Measurements from ENCODE around the gene DPEP2. TPM values are rescaled to one million over a fixed set of nuclear protein-coding genes. Genes with fewer than 3 reads are reported as not detected.
"Not testable (repeated sequence)": the region's sequence is repeated elsewhere in the genome, so short reads cannot be mapped to it uniquely, and the experiment has no call there.

Gene DPEP2
- total RNA-seq, 1 donor from 2014 or later = 12.1 TPM

GRCh38 chr16:68005786-68006286 lies 6.6 kb upstream of the DPEP2 start:
- DNase-seq = peak; percentile 35

GRCh38 chr16:68005211-68005610 lies 5.9 kb upstream of the DPEP2 start:
- DNase-seq = no peak

GRCh38 chr16:68003031-68003430 lies 3.7 kb upstream of the DPEP2 start:
- DNase-seq = no peak

- DNase-seq = no peak
Observed at GRCh38 chr16:68000450-68000849, 1.2 kb upstream of the DPEP2 start.

- no peak for DNase-seq
Observed at GRCh38 chr16:67999985-68000384, 701 bp upstream of the DPEP2 start.

GRCh38 chr16:67998231-67998778 lies 979 bp downstream of the DPEP2 start:
- DNase-seq = not testable (repeated sequence)

GRCh38 chr16:67996666-67997065 lies 2.6 kb downstream of the DPEP2 start:
- DNase-seq = no peak

- no peak for DNase-seq
Observed at GRCh38 chr16:67995423-67995822, 3.9 kb downstream of the DPEP2 start.

GRCh38 chr16:67994040-67994408 lies 5.3 kb downstream of the DPEP2 start:
- DNase-seq = not testable (repeated sequence)

GRCh38 chr16:67993207-67994039 lies 5.9 kb downstream of the DPEP2 start:
- peak; percentile 81 for DNase-seq

GRCh38 chr16:67992661-67993206 lies 6.5 kb downstream of the DPEP2 start:
- no peak for DNase-seq

- DNase-seq = no peak
Observed at GRCh38 chr16:67990018-67990386, 9.3 kb downstream of the DPEP2 start.

GRCh38 chr16:67989322-67990017 lies 9.8 kb downstream of the DPEP2 start:
- no peak for DNase-seq

- no peak for DNase-seq
Observed at GRCh38 chr16:67988675-67989074, 10.6 kb downstream of the DPEP2 start.

GRCh38 chr16:67987460-67988160 lies 11.7 kb downstream of the DPEP2 start:
- DNase-seq = no peak

GRCh38 chr16:67986949-67987348 lies 12.3 kb downstream of the DPEP2 start:
- no peak for DNase-seq

- no peak for DNase-seq
Observed at GRCh38 chr16:67982011-67982696, 17.1 kb downstream of the DPEP2 start.

- no peak for DNase-seq
Observed at GRCh38 chr16:67979955-67980678, 19.2 kb downstream of the DPEP2 start, which contains the start of gene DPEP3. Gene DPEP3, minus strand, starts transcription at chr16:67980499. Its CDS starts 119 bp downstream, at chr16:67980380.

- DNase-seq = no peak
Observed at GRCh38 chr16:67977469-67978227, 21.6 kb downstream of the DPEP2 start.

GRCh38 chr16:67977005-67977404 lies 22.3 kb downstream of the DPEP2 start:
- DNase-seq = no peak
